K562 (cell line): Measurements from ENCODE around the gene SP2. TPM values are rescaled to one million over a fixed set of nuclear protein-coding genes. Genes with fewer than 3 reads are reported as not detected.

Experiments used
- ATAC-seq: fragments of 200-7000 bp; cut with Tn5 transposase; 3 replicates; pipeline ENCODE4 v1.9.1; 2020; ENCODE audit warnings: moderate library complexity
- BruUV-seq: library from RNA; stranded (reverse); fragments of 400-500 nt; replicated peaks from 2 replicates; lab custom pipeline; 2021; lab: Mats Ljungman, UMichigan
- CTCF ChIA-PET: fragments of 300-600 bp; formaldehyde crosslinking; extraction: SDS; loops from one replicate; lab custom pipeline; 2021; ENCODE audit warnings: low intra/inter-chr PET ratio; lab: Yijun Ruan, JAX
- POLR2A ChIA-PET: fragments of 300-600, 350-650 bp; sonication (Branson Sonifier 250); formaldehyde crosslinking; extraction: SDS; loops from one replicate; lab custom pipeline; 2021; ENCODE audit warnings: antibody characterized with exemption, inconsistent platforms; lab: Yijun Ruan, JAX
- DNase-seq, 4 experiments: peaks; one replicate each; pipeline versions ENCODE4 v3.0.0 to v3.0.0-alpha.2; 2011 to 2018; ENCODE audit warnings: low spot score in 3 of 4, mixed read lengths in 3 of 4; ENCODE audit errors: extremely low read depth in 1 of 4
- FAIRE-seq: peaks from 2 replicates; lab custom pipeline; 2011; peaks lifted over from hg19 to GRCh38; lab: Jason Lieb, UNC
- H2AFZ ChIP-seq: 2 replicates; pipeline ENCODE4 v1.6.0; 2011; ENCODE audit warnings: low read depth, low read length, control low read depth, inconsistent platforms
- H3K27ac ChIP-seq: fragments of 200-600 bp; 3 replicates; pipeline ENCODE4 v1.8.0; 2011; ENCODE audit warnings: low read depth, mild to moderate bottlenecking, control low read depth, inconsistent platforms, low read length, moderate library complexity, mixed read lengths; ENCODE audit errors: extremely low read depth
- H3K27me3 ChIP-seq, 2 experiments: fragments of 300-600 bp in 1 of 2; 2 replicates in 1 of 2; 3 replicates in 1 of 2; pipeline versions ENCODE4 v1.6.0 to v1.8.0; 2011; ENCODE audit warnings: inconsistent platforms in 2 of 2, low read length in 2 of 2, mild to moderate bottlenecking in 1 of 2, mixed read lengths in 1 of 2, moderate library complexity in 1 of 2; ENCODE audit not compliant: control insufficient read depth in 2 of 2, insufficient read depth in 2 of 2
- H3K36me3 ChIP-seq: fragments of 300-600 bp; 3 replicates; pipeline ENCODE4 v1.8.0; 2011; ENCODE audit warnings: mild to moderate bottlenecking, low read length, inconsistent platforms; ENCODE audit not compliant: control insufficient read depth, insufficient read depth
- H3K4me1 ChIP-seq, 2 experiments: fragments of 200-600 bp in 1 of 2; replicated peaks in 1 of 2; 2 replicates in 1 of 2; 3 replicates in 1 of 2; pipeline versions ENCODE4 v1.5.1 to v1.8.0; 2011; ENCODE audit warnings: inconsistent platforms in 2 of 2, low read length in 2 of 2, mild to moderate bottlenecking in 1 of 2, mixed read lengths in 1 of 2, moderate library complexity in 1 of 2; ENCODE audit not compliant: control insufficient read depth in 2 of 2, insufficient read depth in 2 of 2
- H3K4me2 ChIP-seq: 2 replicates; pipeline ENCODE4 v1.6.1; 2011; ENCODE audit warnings: low read length, control low read depth, inconsistent platforms, mixed read lengths; ENCODE audit not compliant: insufficient read depth
- H3K4me3 ChIP-seq: fragments of 200-600 bp; sonication (generic), shearing (Covaris generic); 2 replicates; pipeline ENCODE4 v1.5.1; 2016; ENCODE audit warnings: control low read depth, inconsistent platforms
- H3K79me2 ChIP-seq: fragments of 200-600 bp; 3 replicates; pipeline ENCODE4 v1.8.0; 2011; ENCODE audit warnings: low read length, inconsistent platforms; ENCODE audit not compliant: control insufficient read depth, insufficient read depth
- H3K9ac ChIP-seq, 2 experiments: 2 replicates each; pipeline versions ENCODE4 v1.6.0 to v1.6.1; 2011; ENCODE audit warnings: low read depth in 2 of 2, low read length in 2 of 2, control low read depth in 1 of 2, inconsistent platforms in 1 of 2, mild to moderate bottlenecking in 1 of 2, mixed read lengths in 1 of 2; ENCODE audit not compliant: insufficient read depth in 1 of 2
- H3K9me1 ChIP-seq: one replicate; pipeline ENCODE4 v1.6.0; 2011; ENCODE audit warnings: inconsistent platforms, mild to moderate bottlenecking, low read length, moderate library complexity; ENCODE audit not compliant: control insufficient read depth, insufficient read depth
- H3K9me3 ChIP-seq: replicated peaks from 2 replicates; pipeline ENCODE4 v1.5.1; 2011; ENCODE audit warnings: low read depth, low read length, inconsistent platforms; ENCODE audit not compliant: control insufficient read depth, insufficient read depth
- H4K20me1 ChIP-seq: replicated peaks from 2 replicates; pipeline ENCODE4 v1.6.1; 2011; ENCODE audit warnings: low read length, inconsistent platforms, mixed read lengths; ENCODE audit not compliant: control insufficient read depth, insufficient read depth
- CBFB ChIP-seq: sonication (generic); formaldehyde crosslinking; IDR thresholded peaks from 2 replicates; pipeline ENCODE4 v1.4.0; 2020; ENCODE audit warnings: mild to moderate bottlenecking, missing genetic modification reagents
- ELF2 ChIP-seq: fragments of 250-450 bp; sonication (Bioruptor Pico); IDR thresholded peaks from 2 replicates; pipeline ENCODE4 v1.5.0; 2021; ENCODE audit warnings: mild to moderate bottlenecking
- KDM1A ChIP-seq, 2 experiments: fragments of 450-650 bp; IDR thresholded peaks; 2 replicates each; pipeline ENCODE4 v1.6.1; 2016; ENCODE audit warnings: mild to moderate bottlenecking in 2 of 2
- MCM2 ChIP-seq: fragments of 450-650 bp; IDR thresholded peaks from 2 replicates; pipeline ENCODE4 v1.6.1; 2017; ENCODE audit warnings: low read depth, mild to moderate bottlenecking
- MYNN ChIP-seq, 2 experiments: sonication (generic); formaldehyde crosslinking in 1 of 2; IDR thresholded peaks; 2 replicates each; pipeline versions ENCODE4 v1.5.0 to v1.6.1; 2016 to 2020; ENCODE audit warnings: antibody characterized with exemption in 1 of 2, missing genetic modification reagents in 1 of 2
- NCOA2 ChIP-seq, 2 experiments: fragments of 450-650 bp; IDR thresholded peaks; 2 replicates each; pipeline ENCODE4 v1.6.1; 2018; ENCODE audit warnings: mild to moderate bottlenecking in 2 of 2, moderate library complexity in 1 of 2; ENCODE audit not compliant: partially characterized antibody in 2 of 2
- NFIC ChIP-seq: fragments of 450-650 bp; IDR thresholded peaks from 2 replicates; pipeline ENCODE4 v1.6.1; 2017; ENCODE audit warnings: mild to moderate bottlenecking, inconsistent platforms
- NFIX ChIP-seq: fragments of 250-450 bp; sonication (Bioruptor Pico); IDR thresholded peaks from 2 replicates; pipeline ENCODE4 v1.4.0; 2020; ENCODE audit warnings: low read depth, mild to moderate bottlenecking, moderate library complexity
- NONO ChIP-seq, 2 experiments: fragments of 200-400 bp in 1 of 2; fragments of 450-650 bp in 1 of 2; formaldehyde crosslinking in 1 of 2; IDR thresholded peaks; 2 replicates each; pipeline ENCODE4 v1.6.1; 2017; ENCODE audit warnings: low read depth in 2 of 2, mild to moderate bottlenecking in 2 of 2, moderate library complexity in 2 of 2, low read length in 1 of 2
- POLR2AphosphoS2 ChIP-seq: IDR thresholded peaks from 2 replicates; pipeline ENCODE4 v1.6.1; 2012; ENCODE audit warnings: low read length, improper control_type of control experiment
- SNRNP70 ChIP-seq: fragments of 200-400 bp; formaldehyde crosslinking; optimal IDR thresholded peaks from 2 replicates; pipeline ENCODE3; 2017; ENCODE audit warnings: low read depth, low read length
- ZBTB1 ChIP-seq: sonication (generic); formaldehyde crosslinking; IDR thresholded peaks from 2 replicates; pipeline ENCODE4 v1.8.1; 2023; ENCODE audit warnings: missing genetic modification reagents, low read depth, mild to moderate bottlenecking, borderline replicate concordance
- ZNF121 ChIP-seq: sonication (generic); formaldehyde crosslinking; conservative IDR thresholded peaks from 2 replicates; pipeline ENCODE4 v1.8.0; 2022; ENCODE audit warnings: missing genetic modification reagents
- WGBS: fragments of 100-300 bp; shearing (Covaris generic); methylation state at CpG from one replicate; pipeline ENCODE4 v1.1.6; 2016; ENCODE audit warnings: low coverage, mixed read lengths; ENCODE audit not compliant: insufficient coverage; ENCODE audit errors: missing lambda C conversion rate; 5-methylcytosine and 5-hydroxymethylcytosine counted together
- in situ Hi-C: fragments of 300-500 bp; cut with MboI; formaldehyde crosslinking; loops from 4 replicates; pipeline ENCODE4 v1.15.0; 2018; ENCODE audit warnings: inconsistent platforms, mixed read lengths
- intact Hi-C: fragments of 100-400 bp; cut with micrococcal nuclease; formaldehyde crosslinking; loops from 2 replicates; pipeline ENCODE4 v1.14.2; 2022
- polyA plus RNA-seq, 8 experiments: library from polyadenylated mRNA; depleted of rRNA in 4 of 8; stranded (reverse) in 5 of 8; unstranded in 3 of 8; fragments of >200 nt; fragmentation: Nextera tagmentation in 2 of 8; fragmentation: Illumina TruSeq in 1 of 8; extraction: Ambion mirVana in 2 of 8; extraction: Trizol in 1 of 8; gene quantifications; 2 replicates each; pipeline versions ENCODE4 v1.2.1 to v1.2.3, GENCODE V29; 2011 to 2014; ENCODE audit warnings: inconsistent platforms in 1 of 8, missing spikeins in 1 of 8
- total RNA-seq, 7 experiments: library from RNA; depleted of rRNA in 6 of 7; stranded (reverse); fragments of >200 nt in 6 of 7; fragmentation: Illumina TruSeq in 2 of 7; extraction: Trizol in 2 of 7; gene quantifications; 2 replicates each; pipeline versions ENCODE4 v1.2.1 to v1.2.3, GENCODE V29; 2011 to 2021; ENCODE audit warnings: low replicate concordance in 1 of 7
- TF ChIP-seq, protein P1 (sequence below): sonication (generic); formaldehyde crosslinking; IDR thresholded peaks from 2 replicates; pipeline ENCODE4 v1.8.1; 2022; ENCODE audit warnings: missing genetic modification reagents
- TF ChIP-seq, protein P2 (sequence below): fragments of 250-450 bp; sonication (Bioruptor Pico); IDR thresholded peaks from 2 replicates; pipeline ENCODE4 v1.5.0; 2022; ENCODE audit warnings: mild to moderate bottlenecking
- TF ChIP-seq, protein P3 (sequence below): fragments of 450-650 bp; formaldehyde crosslinking; IDR thresholded peaks from 2 replicates; pipeline ENCODE4 v1.4.0; 2020; ENCODE audit warnings: mild to moderate bottlenecking, moderate library complexity
- TF ChIP-seq, protein P4 (sequence below): fragments of 250-450 bp; sonication (Bioruptor Pico); IDR thresholded peaks from 2 replicates; pipeline ENCODE4 v1.8.0; 2022; ENCODE audit warnings: moderate library complexity, mild to moderate bottlenecking, inconsistent platforms

SP2 gene
- total and polyA plus RNA-seq, 9 of the 15 experiments (the other 6 are each of a cell fraction or from before 2014, with no cell fraction given), result 0.77 to 22.3 (median 2.3) TPM

DNA sequence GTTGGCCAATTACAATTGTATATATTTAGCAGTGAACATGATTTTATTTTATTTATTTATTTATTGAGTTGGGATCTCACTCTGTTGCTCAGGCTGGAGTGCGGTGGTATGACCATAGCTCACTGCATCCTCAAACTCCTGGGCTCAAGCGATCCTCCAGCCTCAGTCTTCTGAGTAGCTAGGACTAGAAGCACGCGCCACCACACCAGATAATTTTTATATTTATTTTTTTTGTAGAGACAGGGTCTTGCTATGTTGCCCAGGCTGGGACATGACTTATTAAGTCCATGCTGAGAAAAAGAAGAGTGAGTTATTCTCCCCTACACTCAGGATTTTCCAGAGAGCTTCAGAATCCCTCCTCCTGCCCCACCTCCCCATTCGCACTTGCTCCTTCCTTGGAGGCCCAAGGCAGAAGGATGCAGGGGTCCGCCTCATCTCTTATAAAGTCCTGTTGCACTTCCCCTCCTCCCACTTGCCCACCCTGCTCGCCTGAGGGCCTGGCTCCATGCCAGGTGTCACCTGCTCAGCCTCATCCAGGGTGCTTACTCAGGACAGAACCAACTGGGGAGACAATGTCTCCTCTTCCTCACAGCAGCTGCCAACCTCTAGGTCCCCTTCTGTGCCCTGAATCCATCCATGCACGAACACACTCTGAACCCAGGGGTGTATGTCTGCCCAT, 16.1 kb upstream of the SP2 start:
- Histone ChIP-seq H3K9me1 (no peaks in the 10 kb centered on the region), H3K9ac (no peak overlapping the region), H4K20me1 (no peaks in the 10 kb centered on the region), H3K4me3 (no peak overlapping the region), H2AFZ (no peak overlapping the region), H3K4me2 (no peak overlapping the region), H3K27ac (no peak overlapping the region), H3K9me3 (no peaks in the 10 kb centered on the region), H3K36me3 (no peaks in the 10 kb centered on the region), H3K4me1 (peaks cover 40 to 43% of the 10 kb centered on the region in 2 experiments), H3K79me2 (no peaks in the 10 kb centered on the region), H3K27me3 (no peaks in the 10 kb centered on the region)
- POLR2A ChIA-PET, result interaction anchor here (0.6 to 0.7 kb wide), 4 partner anchors 9 to 52 kb away, joined by 3 to 4 read pairs (median 3); partner anchors contain the start of gene SP2
- no TSS peak for BruUV-seq
- CTCF ChIA-PET, result no interaction called here
- 70% methylated on average over 8 of the region's 8 CpGs for WGBS
- FAIRE-seq (no peak), ATAC-seq (no peak), DNase-seq (no peak)
- in situ Hi-C loops (no loop called here), intact Hi-C loops (no loop called here)
- TF ChIP-seq, protein P1, sequence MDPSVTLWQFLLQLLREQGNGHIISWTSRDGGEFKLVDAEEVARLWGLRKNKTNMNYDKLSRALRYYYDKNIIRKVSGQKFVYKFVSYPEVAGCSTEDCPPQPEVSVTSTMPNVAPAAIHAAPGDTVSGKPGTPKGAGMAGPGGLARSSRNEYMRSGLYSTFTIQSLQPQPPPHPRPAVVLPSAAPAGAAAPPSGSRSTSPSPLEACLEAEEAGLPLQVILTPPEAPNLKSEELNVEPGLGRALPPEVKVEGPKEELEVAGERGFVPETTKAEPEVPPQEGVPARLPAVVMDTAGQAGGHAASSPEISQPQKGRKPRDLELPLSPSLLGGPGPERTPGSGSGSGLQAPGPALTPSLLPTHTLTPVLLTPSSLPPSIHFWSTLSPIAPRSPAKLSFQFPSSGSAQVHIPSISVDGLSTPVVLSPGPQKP (CRISPR knock-in tag), result no peak
- TF ChIP-seq, protein P2, sequence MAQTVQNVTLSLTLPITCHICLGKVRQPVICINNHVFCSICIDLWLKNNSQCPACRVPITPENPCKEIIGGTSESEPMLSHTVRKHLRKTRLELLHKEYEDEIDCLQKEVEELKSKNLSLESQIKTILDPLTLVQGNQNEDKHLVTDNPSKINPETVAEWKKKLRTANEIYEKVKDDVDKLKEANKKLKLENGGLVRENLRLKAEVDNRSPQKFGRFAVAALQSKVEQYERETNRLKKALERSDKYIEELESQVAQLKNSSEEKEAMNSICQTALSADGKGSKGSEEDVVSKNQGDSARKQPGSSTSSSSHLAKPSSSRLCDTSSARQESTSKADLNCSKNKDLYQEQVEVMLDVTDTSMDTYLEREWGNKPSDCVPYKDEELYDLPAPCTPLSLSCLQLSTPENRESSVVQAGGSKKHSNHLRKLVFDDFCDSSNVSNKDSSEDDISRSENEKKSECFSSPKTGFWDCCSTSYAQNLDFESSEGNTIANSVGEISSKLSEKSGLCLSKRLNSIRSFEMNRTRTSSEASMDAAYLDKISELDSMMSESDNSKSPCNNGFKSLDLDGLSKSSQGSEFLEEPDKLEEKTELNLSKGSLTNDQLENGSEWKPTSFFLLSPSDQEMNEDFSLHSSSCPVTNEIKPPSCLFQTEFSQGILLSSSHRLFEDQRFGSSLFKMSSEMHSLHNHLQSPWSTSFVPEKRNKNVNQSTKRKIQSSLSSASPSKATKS (CRISPR knock-in tag), result no peak
- TF ChIP-seq, protein P3, sequence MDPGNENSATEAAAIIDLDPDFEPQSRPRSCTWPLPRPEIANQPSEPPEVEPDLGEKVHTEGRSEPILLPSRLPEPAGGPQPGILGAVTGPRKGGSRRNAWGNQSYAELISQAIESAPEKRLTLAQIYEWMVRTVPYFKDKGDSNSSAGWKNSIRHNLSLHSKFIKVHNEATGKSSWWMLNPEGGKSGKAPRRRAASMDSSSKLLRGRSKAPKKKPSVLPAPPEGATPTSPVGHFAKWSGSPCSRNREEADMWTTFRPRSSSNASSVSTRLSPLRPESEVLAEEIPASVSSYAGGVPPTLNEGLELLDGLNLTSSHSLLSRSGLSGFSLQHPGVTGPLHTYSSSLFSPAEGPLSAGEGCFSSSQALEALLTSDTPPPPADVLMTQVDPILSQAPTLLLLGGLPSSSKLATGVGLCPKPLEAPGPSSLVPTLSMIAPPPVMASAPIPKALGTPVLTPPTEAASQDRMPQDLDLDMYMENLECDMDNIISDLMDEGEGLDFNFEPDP (CRISPR knock-in tag), result no peak
- TF ChIP-seq ELF2, result no peak
- peak; percentile 79 for TF ChIP-seq ZNF121
- no peak for TF ChIP-seq ZBTB1 (CRISPR knock-in tag)
- TF ChIP-seq, protein P4, sequence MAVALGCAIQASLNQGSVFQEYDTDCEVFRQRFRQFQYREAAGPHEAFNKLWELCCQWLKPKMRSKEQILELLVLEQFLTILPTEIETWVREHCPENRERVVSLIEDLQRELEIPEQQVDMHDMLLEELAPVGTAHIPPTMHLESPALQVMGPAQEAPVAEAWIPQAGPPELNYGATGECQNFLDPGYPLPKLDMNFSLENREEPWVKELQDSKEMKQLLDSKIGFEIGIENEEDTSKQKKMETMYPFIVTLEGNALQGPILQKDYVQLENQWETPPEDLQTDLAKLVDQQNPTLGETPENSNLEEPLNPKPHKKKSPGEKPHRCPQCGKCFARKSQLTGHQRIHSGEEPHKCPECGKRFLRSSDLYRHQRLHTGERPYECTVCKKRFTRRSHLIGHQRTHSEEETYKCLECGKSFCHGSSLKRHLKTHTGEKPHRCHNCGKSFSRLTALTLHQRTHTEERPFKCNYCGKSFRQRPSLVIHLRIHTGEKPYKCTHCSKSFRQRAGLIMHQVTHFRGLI, result no peak
- no peak for TF ChIP-seq SNRNP70
- TF ChIP-seq NFIX (CRISPR knock-in tag), result 0 out of 2 replicates have a peak, but pooled peaks have one; percentile 13
- no peak for TF ChIP-seq POLR2AphosphoS2
- TF ChIP-seq NONO (IDR thresholded peaks at IDR 0.05; ENCODE audit: low read depth in 2 of 2, low read length in 1 of 2), result no peak
- TF ChIP-seq NCOA2 (IDR thresholded peaks at IDR 0.05; ENCODE audit: partially characterized antibody in 2 of 2), result no peak
- no peak for TF ChIP-seq KDM1A (IDR thresholded peaks at IDR 0.05)
- TF ChIP-seq CBFB (CRISPR knock-in tag), result no peak
- TF ChIP-seq NFIC, result peak; percentile 87
- TF ChIP-seq MCM2, result no peak
- no peak for TF ChIP-seq MYNN (IDR thresholded peaks at IDR 0.05)
- no peak for TF ChIP-seq MYNN (CRISPR knock-in tag; IDR thresholded peaks at IDR 0.05)
